LHCN-M2 (cell line): Measurements from ENCODE around the gene TLCD3B. TPM values are rescaled to one million over a fixed set of nuclear protein-coding genes. Genes with fewer than 3 reads are reported as not detected.
A peak's percentile ranks its signal among the peaks of the same experiment; 100 is the strongest.
"Not testable (repeated sequence)": the region's sequence is repeated elsewhere in the genome, so short reads cannot be mapped to it uniquely, and the experiment has no call there.

Experiments
- DNase-seq: peaks from one replicate; pipeline ENCODE4 v3.0.0-alpha.2; 2012; ENCODE audit warnings: low read depth
- total RNA-seq: library from RNA; depleted of rRNA; stranded (reverse); fragments of >200 nt; gene quantifications from 2 replicates; pipeline ENCODE4 v1.2.3, GENCODE V29; 2014

TLCD3B gene
- total RNA-seq, 1 experiment from 2014 or later = not detected

DNA sequence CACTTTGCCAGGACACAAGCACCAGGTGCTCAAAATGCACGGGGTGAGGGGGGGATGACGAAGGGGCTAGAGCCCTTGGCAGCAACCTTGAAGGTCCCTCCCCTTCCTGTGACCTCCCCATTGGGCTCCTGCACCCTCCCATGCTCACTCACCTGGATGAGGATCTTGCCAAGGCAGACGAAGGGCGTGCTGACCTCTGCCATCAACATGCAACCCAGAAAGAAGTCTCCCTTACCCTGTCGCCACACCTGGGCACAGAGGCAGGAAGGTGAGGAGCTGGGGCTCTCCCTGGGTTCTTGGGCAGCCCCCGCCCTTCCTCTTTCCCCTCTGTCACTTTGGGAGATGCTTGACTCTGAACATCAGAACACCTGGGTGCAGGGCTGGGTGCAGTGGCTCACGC, 5.5 kb downstream of the TLCD3B start:
- DNase-seq = no peak

DNA sequence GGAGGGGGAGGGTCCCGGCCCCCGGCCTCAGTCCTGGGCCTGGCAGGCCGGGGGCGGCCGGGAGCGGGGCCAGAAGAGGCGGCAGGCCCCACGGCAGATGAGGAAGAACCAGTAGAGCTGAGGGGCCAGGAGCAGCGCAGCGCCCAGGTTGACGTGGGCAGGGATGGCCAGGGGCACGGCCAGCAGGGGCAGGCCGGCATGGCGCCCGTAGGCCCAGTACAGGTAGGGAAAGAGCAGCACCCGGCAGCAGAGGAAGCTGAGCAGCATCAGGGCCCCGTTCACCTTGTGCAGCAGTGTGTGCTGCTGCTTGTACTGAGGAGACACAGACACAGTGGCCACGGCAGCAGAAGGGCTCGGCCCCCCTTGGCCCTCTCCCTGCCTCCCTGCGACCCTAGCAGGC, 5.9 kb downstream of the TLCD3B start:
- no peak for DNase-seq

DNA sequence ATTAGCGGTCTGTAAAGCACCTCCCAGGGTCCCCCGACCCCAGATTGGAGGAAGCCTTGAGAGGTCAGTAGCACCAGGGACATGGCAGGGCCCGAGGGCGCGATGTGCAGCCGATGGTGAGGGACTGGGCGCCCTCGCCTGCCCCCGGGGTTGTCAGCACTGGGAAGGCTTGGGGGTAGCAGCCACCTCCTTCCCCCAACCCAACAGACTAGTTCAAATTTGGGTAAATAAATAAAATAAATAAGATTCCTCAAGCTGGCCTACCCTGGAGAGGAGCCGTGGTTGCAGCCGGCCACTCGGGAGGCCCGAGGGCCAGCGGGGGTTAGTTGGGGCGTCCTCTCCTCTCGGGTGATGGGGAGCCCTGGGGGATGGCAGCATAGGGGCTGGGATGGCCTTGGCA, 6.6 kb downstream of the TLCD3B start:
- no peak for DNase-seq

DNA sequence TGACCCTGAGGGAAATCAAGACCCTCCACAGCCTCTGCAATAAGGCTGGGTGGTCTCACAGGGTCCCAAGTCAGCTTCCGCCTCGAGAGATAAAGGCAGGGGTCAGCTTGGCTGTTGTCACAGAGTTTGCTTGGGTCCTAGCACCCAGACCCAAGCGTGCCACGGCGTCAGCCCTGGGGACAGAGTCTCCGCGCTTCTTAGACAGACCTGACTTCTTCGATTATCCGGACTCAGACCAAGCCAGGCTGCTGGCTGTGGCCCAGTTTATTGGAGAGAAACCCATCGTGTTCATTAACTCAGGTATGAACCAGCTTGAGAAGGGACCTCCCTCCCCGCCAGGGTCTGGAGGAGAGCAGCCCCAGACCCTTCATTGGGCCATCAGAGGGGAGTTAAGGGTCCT, 7.5 kb downstream of the TLCD3B start:
- DNase-seq = no peak

DNA sequence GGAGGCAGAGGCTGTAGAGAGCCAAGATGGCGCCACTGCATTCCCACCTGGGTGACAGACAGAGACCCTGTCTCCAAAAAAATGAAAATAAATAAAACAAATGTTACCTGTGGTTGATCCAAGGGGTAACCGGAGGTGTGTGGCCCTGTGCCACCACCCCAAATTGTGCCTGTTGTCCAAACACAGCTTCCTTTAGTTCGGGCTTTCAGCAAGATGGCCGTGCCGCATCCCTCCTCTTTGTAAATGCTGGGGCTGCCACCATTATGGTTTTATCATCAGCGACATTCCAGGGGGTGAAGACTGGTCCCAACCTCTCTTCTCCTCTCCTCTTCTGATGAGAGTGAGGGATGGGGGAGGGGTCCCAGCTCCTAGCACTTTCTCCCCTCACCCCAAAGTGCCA, 8.2 kb downstream of the TLCD3B start, which contains the start of gene C16orf92:
Gene C16orf92 (plus strand): TSS at position 312 of the 400 bp plus-strand sequence. CDS start 143 bp downstream, outside the sequence.
- DNase-seq = no peak

DNA sequence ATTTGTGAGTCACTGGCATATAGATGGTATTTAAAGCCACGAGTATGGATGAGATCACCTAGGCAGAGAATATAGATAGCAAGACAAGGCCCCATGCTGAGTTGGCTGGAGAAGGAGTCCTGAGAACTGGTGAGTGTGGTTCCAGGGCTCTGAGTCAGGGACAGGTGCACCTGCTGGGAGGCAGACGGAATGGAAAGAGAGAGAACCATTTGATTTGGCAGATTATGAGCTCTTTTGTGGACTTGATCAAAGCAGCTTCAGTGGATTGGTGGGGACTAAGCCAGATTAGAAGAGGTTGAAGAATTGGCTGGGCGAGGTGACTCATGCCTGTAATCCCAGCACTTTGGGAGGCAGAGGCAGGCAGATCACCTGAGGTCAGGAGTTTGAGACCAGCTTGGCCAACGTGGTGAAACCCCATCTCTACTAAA, 12.3 kb downstream of the TLCD3B start:
- peak; percentile 24 for DNase-seq

DNA sequence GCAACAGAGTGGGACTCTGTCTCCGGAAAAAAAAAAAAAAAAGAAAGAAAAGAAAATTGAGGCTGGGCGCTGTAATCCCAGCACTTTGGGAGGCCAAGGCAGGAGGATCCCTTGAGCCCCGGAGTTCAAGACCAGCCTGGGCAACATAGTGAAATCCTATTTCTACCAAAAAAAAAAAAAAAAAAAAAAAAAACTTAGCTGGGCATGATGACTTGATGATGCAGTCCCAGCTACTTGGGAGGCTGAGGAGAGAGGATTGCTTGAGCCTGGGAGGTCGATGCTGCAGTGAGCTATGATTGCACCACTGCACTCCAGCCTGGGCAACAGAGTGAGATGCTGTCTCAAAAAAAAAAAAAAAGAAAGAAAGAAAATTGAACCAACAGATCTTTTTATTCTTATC, 13.1 kb downstream of the TLCD3B start:
- not testable (repeated sequence) for DNase-seq

DNA sequence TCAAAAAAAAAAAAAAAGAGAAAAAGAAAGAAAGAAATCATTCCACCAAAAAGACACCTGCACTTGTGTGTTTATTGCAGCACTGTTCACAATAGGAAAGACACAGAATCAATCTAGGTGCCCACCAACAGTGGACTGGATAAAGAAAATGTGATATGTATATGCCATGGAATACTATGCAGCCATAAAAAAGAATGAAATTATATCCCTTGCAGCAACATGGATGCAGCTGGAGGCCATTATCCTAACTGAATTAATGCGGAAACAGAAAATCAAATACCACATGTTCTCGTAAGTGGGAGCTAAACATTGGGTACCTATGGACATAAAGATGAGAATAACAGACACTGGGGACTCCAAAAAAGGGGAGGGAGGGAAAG, 13.8 kb downstream of the TLCD3B start:
- DNase-seq = no peak

DNA sequence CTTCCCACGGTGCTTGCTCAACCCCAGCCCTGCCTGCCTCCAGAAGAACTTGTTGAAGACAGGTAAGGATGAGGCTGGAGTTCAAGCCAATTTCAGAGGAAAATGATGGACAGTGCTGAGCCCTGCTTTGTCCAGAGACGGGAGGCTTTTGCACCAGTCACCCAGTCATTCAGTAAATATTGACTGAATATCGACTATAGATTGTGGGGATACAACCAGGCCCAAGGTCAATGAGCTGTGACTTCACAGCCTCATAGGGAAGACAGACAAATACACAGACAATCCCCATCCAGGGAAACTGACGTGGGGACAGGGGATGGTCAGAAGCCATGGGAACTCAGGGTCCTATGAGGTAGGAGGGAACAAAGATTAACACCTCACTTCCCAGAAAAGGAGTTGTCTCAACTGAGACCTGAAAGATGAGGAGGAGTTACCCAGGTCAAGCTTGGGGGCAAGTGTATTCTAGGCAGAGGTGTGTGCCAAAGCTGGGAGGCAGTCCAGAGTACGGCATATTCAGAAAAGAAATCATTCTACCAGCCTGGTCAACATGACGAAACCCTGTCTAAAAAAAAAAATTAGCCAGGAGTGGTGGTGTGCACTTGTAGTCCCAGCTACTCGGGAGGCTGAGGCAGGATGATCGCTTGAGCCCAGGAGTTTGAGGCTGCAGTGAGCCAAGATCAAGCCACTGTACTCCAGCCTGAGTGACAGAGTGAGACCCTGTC, 14.4 kb downstream of the TLCD3B start:
- DNase-seq = no peak

DNA sequence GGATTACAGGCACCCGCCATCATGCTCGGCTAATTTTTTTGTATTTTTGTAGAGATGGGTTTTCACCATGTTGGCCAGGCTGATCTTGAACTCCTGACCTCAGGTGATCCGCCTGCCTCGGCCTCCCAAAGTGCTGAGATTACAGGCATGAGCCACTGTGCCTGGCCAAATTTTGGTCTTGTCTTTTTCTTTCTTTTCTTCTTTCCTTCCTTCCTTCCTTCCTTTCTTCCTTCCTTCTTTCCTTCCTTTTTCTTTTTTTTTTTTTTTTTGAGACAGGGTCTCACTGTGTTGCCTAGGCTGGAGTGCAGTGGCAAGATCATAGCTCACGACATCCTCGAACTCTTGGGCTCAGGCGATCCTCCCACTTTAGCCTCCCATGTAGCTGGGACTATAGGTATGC, 15.6 kb downstream of the TLCD3B start:
- not testable (repeated sequence) for DNase-seq

DNA sequence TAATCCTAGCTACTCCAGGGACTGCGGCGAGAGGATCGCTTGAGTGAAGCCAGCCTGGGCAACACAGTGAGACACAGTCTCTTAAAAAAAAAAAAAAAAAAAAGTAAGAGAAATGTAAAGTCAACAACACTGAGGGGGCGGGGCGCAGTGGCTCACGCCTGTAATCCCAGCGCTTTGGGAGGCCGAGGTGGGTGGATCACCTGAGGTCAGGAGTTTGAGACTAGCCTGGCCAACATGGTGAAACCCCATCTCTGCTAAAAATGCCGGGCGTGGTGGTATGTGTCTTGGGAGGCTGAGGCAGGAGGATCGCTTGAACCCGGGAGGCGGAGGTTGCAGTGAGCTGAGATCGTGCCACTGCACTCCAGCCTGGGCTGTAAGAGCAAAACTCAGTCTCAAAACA, 18.5 kb downstream of the TLCD3B start:
- DNase-seq = not testable (repeated sequence)

DNA sequence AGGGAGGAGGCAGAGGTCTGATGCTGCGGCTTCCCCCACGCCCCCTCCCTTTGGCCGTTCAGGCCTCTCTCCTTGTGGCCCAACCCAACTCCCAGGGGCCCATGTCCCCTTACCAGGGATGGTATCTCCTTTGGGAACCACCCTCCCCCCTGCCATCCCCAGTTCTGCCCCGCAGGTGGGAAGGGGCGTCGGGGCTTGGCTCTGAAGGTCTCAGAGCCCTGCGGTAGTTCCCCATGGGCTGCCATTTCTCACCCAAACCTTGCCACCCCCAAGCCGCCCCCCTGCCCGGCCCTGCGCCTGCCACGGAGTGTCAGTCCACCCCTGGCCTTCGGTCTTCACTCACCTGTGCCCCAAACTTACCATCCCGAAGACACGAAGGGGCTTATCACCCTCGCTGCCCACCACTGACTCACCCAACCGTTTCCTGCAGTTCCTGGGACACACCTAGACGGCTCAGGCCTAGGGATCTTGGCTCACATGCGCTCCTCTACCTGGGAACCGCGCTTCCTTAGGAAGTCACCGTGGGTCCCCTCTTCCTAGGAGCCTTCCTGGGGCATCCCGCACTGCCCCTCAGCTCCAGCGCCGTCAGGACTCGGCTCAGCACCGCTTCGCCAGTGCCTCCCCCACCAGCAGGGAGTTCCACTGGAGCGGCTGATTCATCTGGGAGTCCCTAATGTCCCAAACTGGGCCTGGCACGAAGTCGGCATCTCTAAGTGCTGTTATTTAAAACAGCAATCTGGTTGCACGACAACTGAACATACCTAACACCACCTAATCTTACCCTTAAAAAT, 19.2 kb downstream of the TLCD3B start:
- no peak for DNase-seq

DNA sequence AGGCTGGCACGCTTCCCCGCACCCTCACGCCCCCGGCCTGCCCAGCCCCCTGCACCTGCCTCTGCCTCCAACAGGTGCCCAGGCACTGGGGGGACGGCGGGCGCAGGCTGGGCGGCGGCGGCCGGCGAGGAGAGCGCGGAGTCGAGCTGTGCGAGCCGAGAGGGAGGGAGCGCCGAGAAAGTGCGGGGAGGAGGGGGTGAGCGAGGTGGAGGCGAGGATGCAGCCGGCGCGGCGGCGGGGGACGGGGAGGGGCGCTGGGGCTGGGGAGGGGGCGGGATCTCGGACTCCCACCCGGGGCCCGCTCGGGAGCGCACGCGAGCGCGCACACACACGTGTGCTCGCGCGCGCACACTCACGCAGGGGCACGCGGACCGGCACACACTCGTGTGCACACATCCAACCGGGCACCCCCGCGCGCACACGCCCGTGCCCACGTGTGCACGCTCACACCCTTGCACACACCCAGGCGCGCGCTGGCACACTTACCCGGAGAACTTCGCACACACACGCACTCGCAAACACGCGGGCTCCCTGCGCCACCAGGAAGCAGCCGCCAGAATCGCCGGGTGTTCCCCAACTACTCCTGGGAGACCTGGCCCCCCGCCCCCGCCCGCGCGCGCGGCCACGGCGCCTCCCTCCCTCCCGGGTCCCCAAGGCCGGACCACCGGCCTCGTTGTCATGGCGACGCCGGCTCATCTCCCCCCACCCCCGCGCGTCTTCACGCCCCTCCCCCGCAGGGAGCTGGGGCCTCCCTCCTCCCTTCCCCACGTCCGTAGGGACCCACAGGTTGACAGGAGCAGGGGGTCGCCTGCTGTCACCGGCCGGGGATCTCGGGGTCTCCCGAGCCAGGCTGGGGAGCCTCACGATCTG, 20.0 kb downstream of the TLCD3B start, which contains the start of gene DOC2A:
Gene DOC2A (minus strand): TSS at position 184 of the 870 bp plus-strand sequence. CDS start 805 bp downstream, outside the sequence.
- DNase-seq = no peak

DNA sequence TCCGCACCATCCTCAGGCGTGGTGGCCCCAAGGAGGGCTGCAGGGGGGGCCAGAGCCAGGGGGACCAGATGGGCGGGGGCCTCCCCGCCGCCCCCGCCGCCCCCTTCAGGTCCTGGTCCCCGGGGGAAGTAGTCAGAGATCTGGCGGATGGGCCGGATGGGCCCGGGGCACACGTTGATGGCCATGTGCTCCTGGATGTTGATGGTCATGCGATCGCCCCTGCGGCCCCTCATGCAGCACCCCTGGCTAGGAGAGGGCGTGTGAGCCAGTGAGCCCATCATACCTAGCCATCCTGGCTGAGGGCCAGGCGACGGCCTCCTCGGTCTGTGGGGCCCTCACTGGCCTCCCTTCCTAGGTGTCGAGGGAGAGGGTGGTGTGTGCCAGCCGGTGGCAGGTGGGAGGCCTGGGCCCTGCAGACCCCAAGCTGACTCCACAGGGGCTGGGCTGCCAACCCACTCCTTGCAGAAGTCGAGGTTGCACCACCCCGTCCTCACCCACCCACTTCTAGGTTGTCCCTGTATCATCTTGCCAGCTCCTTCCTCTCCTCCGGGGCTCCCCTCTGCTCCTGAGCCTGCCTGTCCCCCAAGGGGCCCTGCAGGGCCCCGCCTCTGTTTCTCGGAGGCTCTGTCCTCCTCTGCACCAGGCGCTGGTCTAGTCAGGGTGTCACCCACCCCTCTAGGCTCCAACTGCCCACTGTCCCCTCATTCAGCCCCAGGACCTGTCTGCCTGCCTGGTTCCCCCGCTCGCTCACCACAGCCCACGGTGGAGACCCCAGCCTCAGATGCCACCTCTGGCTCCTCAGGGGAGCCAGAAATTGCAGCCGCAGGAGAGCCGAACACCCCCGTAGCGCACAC, 20.9 kb downstream of the TLCD3B start:
- no peak for DNase-seq

DNA sequence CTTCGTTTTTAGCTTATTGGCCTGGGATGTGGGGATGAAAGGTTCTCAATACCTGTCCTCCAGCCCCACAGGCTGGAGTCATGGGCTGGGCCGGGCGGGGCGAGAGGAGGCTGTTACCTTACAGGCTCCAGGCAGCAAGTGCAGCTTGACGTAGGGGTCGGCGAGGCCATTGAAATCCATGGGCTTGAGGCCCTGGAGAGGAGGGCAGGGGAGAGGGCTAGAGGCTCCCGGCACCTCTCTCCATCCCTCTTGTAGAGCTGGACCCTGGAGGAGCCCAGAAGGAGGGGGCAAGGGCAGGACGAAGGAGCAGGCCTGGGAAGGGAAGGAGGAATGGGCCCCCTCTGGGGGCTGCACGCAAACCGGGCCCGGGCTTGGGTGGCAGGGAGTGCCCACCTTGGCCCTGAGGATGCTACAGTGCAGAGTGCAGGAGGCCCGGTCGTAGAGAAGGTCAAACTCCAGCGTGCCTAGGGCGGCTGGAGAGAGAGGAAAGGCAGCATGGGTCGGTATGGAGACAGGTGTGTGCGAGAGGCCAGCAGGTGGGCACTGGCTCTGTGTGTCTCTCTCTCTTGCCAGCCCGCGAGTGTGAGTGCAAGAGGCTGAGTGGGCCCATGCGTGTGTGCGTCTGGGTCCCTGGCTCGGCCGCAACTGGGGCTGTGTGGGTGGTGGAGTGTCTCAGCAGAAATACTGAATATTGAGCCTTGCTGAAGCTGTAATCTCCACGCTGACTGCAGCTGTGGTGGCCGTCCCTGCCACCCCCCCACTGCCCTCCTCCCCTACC, 21.8 kb downstream of the TLCD3B start:
- DNase-seq = no peak

DNA sequence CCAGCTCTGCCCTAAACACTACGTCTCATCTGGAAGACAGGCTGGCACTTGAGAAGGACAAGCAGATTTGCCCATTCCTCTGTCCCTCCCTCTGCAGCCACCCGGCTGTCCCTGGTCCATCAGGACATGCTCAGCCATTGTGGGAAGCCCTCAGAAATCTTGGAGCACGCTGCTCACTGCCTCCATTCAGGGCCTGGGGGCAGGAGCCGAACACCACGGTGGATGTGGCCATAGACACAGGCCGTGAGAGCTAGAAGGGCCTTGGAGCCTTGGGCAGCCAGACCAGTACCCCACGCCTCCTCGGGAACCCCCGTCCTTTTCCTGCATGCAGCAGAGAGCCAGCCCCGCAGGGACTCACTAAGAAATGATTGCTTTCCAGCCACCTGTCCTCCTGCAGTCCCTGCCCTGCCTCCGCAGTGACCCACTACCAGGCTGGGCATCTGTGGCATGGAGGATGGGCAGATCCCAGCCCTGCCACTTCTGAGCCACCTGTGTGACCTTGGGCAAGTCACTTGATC, 23.6 kb downstream of the TLCD3B start:
- no peak for DNase-seq

DNA sequence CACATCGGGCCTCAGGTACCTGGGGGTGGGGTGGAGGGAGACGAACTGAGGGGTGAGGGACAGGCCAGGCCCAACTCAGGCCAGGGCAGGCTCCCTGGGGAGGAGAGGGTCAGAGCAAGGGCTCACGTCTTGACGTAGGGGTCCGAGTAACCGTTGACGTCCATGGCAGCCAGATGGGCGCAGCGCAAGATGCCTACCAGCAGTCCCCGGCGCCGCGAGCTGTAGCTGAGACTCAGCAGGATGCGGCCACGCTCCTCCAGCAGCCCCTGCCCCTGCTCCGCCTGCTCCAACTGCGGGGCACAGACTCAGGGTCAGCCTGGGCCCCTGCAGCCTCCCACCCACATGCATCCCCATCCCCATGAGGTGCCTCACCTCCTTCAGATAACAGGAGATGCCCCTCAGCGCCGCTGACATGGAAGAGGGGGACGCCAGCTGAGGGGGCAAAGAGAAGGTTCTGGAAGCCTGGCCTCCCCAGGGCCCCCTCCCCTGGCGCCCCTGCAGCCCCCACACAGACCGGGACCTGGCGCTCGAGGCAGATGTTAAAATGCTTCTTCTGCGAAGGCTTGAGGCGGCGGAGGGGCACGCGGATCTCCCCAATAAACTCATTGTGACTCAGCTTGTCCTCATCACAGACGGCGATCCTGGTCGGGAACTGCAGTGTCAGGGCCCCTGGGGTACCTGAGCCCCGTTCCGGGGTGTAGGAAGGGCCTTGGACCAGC, 24.3 kb downstream of the TLCD3B start:
- no peak for DNase-seq

DNA sequence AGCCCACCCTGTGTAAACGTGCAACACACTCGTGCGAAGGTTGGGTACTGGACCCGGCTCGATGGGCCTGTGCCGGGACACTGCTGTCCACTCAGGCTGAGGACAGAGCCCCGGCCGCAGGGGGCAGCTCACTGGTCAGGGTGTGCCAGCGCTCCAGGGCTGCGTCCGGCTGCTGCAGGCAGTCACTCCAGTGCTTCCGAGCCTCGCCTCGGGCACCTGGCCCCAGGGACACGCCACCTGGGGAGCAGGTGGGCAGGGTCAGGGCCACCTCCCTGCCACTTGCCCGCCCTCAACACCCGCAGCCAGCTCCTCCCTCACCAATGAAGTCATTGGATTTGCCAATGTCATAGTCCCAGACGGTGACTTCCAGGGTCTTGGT, 25.0 kb downstream of the TLCD3B start:
- no peak for DNase-seq
